Hematopoietic multipotent progenitor cell treated with erythropoietin and hydrocortisone succinate and interleukin-3 and kit ligand, for 15 days (in vitro differentiated cells): ENCODE results near the gene SMAGP.
A peak's percentile ranks its signal among the peaks of the same experiment; 100 is the strongest.
"Not testable (repeated sequence)": the region's sequence is repeated elsewhere in the genome, so short reads cannot be mapped to it uniquely, and the experiment has no call there.

Source experiments
- DNase-seq: peaks from one replicate; pipeline ENCODE4 v3.0.0-alpha.2; 2015; ENCODE audit warnings: low spot score

SMAGP gene

GRCh38 chr12:51264297-51264696 is 5.9 kb downstream of the SMAGP start:
- no peak for DNase-seq

DNA sequence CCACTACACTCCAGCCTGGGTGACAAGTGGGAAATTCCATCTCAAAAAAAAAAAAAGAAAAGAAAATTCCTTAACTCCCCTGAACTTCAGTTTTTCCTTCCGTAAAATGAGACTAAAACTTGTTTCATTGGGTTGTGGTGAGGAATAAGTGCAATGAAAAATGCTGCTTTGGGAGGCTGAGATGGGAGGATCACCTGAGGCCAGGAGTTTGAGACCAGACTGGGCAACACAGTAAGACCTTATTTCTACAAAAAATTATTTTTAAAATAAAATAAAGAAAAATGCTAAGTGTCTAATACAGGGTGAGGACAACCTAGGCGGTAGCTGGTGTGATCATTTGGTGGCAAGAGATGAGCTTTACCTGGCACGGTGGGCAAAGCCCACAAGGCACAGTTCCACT is 6.9 kb downstream of the SMAGP start:
- no peak for DNase-seq

DNA sequence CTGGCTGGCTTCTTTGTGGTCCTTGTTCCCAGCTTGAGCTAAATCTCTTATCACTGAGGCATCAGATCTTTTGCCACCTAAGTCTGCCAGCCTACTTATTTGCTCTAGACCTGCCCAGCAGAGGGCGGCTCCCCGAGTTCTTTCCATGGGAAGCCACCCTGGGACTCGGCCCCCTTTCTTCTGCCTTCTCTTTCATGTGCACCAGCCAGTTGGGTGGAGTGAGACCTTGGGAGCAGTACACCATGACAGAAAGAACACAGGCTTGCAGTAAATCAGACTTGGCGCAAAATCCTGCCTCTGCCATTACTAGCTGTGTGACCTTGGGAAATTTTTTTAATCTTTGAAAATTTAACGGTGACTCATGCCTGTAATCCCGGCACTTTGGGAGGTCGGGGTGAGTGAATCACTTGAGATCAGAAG is 7.4 kb downstream of the SMAGP start:
- DNase-seq = peak; percentile 23

GRCh38 chr12:51259600-51259999 is 10.6 kb downstream of the SMAGP start:
- not testable (repeated sequence) for DNase-seq

- no peak for DNase-seq
These were observed 15.7 kb downstream of the SMAGP start for GRCh38 chr12:51254536-51254935.

DNA sequence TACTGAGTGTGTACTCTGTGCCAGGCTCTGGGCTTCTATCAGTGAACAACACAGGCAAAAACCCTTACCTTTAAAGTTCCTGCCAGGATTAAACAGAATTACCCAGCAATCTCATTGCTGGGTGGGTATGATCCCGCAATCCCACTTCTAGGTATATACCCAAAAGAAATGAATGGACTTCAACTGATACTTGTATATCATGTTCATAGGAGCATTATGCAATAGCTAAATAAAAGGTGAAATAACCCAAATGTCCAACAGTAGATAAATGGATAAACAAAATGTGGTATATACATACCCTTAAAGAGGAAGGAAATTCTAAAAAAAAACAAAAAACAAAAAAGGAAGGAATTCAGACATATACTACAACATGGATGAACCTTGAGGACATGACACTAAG is 16.9 kb downstream of the SMAGP start:
- DNase-seq = no peak

GRCh38 chr12:51247523-51248206 is 22.6 kb downstream of the SMAGP start:
- DNase-seq = no peak

DNA sequence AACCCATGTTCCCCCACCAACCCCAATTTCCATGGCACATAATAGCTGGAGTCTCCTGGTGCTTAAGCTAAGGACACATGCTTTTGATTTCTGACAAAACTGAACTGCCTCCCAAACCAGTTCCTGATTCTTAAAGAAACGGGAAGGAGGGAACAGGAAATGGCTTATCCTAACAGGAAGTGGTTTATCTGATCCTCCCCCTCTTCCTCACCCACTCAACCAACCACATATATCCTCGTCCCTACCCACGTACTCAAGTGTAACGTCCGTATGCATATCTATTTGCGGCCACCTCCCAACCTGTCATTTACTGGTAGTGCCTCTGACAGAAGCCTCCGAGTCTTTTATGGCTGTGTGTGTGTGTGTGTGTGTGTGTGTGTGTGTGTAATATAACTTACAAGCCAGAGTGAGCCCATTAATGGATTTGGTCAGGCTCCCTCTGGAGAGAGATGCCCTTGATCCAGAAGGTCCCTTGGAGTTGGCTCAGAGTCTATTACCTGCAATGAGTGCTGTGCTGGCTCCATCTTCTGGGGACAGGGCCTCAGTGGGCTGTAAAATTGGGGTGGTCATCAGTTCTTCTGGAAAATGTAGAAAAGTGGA is 23.9 kb downstream of the SMAGP start:
- DNase-seq = no peak

DNA sequence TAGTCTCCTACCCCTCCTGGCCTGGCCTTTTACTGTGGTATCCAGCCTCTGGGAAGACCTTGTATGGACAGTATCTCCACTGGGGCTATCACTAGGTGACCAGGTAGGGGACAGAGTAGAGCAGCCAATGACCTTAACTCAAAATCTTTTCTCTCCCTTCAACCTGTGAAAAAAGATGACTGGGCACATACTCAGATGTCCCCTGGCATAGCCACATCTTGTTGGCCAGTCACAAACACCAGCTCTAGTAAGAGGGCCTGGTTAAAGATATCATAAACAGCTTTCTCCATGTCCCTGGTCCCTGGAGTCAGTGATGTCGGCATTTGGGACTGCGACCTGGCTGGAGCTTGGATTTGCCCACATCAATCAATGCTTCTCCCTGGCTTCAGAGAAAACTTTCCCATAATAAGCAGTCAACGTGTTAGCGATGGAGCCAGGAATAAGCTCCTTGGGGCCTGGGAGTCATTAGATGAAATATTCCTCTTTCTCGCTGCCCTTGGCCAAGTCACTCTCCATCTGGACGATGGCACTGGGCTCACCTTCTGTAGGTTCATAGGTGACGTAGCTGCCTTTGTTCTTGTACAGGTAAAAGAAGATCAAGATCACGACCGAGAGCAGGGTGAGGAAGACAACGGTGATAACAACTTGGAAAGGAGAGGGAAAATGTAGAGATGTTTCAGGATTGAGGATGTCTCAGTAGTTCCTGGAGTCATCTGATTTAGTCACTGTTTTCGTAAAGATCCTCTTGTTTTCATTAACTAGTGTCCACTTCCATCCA is 24.6 kb downstream of the SMAGP start:
- no peak for DNase-seq

GRCh38 chr12:51244269-51244668 is 25.9 kb downstream of the SMAGP start:
- DNase-seq = no peak

DNA sequence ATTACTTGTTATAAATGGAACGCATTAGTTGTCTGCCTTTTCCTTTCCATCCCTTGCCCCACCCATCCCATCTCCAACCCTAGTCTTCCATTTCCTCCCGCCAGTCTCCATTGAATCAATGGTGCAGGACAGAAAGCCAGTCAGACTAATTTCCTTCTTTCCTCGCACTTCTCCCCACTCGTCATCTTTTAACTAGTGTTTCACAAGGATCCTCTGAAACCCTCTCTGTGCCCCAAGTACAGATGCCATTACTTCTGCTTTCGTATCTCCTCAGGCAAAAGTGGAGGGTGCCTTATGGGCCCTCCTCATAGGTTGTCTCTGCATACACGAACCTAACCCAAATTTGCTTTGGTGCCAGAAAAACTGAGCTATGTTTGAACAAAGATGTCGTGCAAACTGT is 27.3 kb downstream of the SMAGP start:
- DNase-seq = no peak

DNA sequence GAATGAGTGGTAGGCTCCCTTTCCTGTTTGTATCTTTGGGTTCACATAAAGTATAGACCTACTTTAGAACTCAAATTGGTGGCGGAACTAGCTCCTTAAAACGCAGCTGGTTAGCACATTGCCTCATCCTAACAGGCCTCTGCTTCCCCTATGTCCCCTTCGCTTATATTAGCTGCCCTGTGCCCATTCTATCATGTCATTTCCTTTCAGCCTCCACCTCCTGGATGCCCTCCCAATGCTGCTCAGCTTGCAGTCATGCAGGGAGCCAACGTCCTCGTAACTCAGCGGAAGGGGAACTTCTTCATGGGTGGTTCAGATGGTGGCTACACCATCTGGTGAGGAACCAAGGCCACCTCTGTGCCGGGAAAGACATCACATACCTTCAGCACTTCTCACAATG is 28.1 kb downstream of the SMAGP start:
- no peak for DNase-seq

GRCh38 chr12:51240971-51241370 is 29.2 kb downstream of the SMAGP start:
- DNase-seq = no peak

DNA sequence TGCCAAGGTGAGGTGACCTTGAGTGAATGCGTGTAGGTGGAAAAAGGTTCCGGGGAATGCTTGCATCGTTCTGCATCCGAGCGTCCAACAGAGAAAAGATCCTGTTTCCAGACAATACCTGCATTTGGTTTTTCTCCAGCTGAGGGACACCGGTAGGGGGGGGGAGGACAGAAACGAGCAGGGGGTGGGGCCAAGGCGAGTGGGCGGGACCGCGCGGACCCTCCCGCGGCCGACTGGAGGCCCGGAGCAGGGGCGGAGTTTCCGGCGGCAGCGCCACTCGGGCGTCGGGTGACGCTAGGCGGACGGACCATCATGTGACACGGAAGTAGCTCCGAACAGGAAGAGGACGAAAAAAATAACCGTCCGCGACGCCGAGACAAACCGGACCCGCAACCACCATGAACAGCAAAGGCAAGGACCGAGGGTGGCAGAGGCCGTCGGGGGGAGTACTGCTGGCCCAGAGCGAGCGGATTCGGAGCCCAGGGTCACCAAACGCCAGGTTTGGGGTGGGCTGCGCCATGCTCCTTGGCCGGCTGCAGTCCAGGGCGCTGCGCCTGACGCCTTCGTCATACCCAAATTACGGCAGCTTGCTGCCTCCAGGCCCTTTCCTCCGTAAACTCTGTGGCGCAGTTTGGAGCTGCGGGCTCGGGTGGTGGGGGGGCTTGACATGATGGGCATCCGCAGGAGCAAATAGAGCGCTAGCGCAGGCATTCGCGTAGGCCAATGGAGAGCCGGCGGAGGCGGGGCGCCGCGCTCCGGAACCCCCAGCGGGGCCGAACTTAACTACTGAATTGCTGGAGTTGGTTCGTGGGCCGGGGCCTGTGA is 31.5 kb downstream of the SMAGP start, which contains the start of gene DAZAP2:
DAZAP2 (plus strand) TSS at position 317 of the 825 bp plus-strand sequence; CDS start at position 399, 82 bp downstream.
- DNase-seq = peak; percentile 95

DNA sequence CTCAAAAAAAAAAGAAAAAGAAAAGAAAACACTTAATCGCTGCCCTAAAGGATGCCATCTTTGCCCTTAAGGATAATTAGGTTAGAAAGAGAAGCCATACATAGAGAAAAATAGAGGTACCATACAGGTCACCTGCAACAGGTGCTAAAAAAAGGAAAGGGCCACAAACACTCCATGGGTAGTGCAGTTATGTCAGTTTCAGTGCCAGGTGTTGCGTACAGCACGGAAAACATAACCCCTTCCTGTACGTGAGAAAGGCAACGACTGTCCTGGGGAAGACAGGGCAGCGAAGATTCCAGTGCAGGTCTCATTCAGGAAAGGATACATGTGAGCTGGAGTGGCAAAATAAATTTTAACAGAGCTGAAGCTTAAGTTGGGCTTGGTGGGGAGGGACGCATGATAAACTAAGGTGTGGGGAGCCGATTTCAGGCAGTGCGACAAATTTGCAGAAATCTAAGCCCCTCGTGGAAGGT is 32.1 kb downstream of the SMAGP start:
- DNase-seq = no peak

GRCh38 chr12:51234530-51234929 is 35.7 kb downstream of the SMAGP start:
- no peak for DNase-seq

DNA sequence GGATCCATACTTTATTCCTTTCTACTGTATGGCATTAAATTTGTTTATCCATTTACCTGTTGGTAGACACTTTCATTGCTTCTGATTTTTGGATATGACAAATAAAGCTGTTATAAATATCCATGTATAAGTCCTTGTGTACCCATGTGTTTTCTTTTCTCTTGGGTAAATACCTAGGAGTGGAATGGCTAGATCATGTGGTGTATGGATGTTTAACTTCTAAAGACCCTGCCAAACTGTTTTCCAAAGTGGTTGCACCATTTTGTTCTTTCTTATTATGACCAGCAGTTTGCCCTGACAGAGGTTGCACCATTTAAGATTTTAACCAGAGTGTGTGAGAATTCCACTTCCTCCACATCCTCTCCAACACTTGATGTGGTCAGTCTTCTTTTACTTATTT is 37.6 kb downstream of the SMAGP start:
- no peak for DNase-seq

- no peak for DNase-seq
These were observed 41.0 kb downstream of the SMAGP start for GRCh38 chr12:51229116-51229809.

GRCh38 chr12:51227962-51228361 is 42.3 kb downstream of the SMAGP start:
- DNase-seq = no peak

DNA sequence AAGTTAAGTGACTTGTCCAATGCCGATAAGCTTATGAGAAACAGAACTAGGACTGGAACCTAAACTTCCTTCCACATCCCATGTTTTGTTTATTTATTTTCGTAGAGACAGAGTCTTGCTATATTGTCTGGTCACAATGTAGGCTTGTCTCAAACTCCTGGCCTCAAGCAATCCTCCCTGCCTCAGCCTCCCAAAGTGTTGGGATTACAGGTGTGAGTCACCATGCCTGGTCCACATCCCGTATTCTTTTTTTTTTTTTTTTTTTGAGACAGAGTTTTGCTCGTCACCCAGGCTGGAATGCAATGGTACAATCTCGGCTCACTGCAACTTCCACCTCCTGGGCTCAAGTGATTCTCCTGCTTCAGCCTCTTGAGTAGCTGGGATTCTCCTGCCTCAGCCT is 43.1 kb downstream of the SMAGP start:
- DNase-seq = not testable (repeated sequence)

DNA sequence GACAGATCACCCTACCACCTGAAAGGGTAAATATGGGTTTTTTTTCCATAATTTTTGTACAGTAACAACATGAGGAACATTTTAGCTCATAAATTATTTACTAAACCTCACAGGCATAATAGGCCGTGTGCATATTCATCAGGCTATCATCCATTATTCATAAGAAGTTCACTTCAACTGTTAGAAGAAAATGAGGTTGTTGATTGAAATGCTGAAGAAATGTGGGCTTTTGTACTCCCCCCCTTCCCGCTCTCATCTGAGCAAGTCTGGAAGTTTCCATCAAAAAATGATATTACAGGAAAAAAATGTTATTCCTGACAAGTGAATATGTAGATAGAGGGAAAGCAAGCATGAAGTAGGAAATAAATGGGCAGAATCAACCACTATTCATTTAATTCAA is 44.4 kb downstream of the SMAGP start:
- no peak for DNase-seq
